B cell (primary cell): Measurements from ENCODE around the gene CAMK1D.

Experiments
- CTCF ChIP-seq: fragments of 200-600 bp; IDR thresholded peaks from one replicate; pipeline ENCODE4 v1.8.0; 2022; ENCODE audit warnings: antibody characterized with exemption, mild to moderate bottlenecking
- EZH2 ChIP-seq: IDR thresholded peaks from 2 replicates; pipeline ENCODE4 v1.6.1; 2012; ENCODE audit warnings: borderline replicate concordance, low read depth, mild to moderate bottlenecking, moderate library complexity, low read length; ENCODE audit not compliant: insufficient read depth, poor library complexity, severe bottlenecking

DNA sequence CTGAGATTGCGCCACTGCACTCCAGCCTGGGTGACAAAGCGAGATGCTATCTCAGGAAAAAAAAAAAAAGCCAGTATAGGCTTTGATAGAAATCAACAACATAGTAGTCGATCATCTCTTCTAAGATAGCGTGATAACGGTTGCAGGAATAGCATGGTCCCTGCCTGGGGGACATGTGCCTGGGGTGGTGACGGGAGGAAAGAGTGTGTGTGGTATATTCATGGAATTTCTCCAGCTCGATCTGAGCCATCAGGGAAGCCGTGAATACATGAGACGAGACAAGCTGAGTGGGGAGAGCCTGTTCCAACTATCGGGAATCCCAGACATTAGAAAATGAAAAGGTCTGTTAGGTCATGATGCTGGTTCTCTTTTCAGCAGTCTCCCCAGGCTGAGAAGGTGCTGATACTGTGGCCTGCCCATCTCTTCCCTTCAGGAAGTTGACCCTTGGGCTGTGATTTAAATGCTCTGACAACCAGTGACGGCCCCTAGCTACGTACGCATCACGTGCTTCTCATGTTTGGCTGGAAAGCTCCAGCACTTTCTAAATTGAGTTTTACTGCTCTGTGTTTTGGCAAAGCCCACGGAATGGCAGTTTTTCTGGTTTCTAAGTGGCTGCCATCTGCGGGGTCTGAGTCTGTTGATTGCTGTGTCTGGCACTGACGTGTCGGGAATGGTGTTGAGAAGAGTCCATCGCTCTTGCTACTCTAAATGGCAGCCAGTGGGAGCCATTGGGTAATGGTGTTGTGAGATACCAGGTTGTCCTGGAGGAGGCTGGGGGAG is 422.8 kb downstream of the CAMK1D start:
- TF ChIP-seq CTCF = no peak
- no peak for TF ChIP-seq EZH2
